HG03060 (cell line): ENCODE data around the gene EEA1.
"Not testable (repeated sequence)": the region's sequence is repeated elsewhere in the genome, so short reads cannot be mapped to it uniquely, and the experiment has no call there.

ENCODE experiments used
- ATAC-seq: cut with Tn5 transposase; IDR thresholded peaks from one replicate; pipeline ENCODE4 v1.9.1; 2021; ENCODE audit warnings: low read depth, moderate number of reproducible peaks; ENCODE audit not compliant: unreplicated experiment

EEA1 gene

GRCh38 chr12:92928962-92929915, at the start of gene EEA1:
Gene EEA1 (minus strand): TSS chr12:92929295. CDS start chr12:92929066, 229 bp downstream.
- ATAC-seq = peak; percentile 74

GRCh38 chr12:92978607-92979006, 49.5 kb upstream of the EEA1 start:
- ATAC-seq = no peak

- no peak for ATAC-seq
These were observed 48.2 kb upstream of the EEA1 start for GRCh38 chr12:92977326-92977725.

GRCh38 chr12:92974759-92975158, 45.7 kb upstream of the EEA1 start:
- ATAC-seq = no peak

GRCh38 chr12:92973614-92974013, 44.5 kb upstream of the EEA1 start:
- peak; percentile 20 for ATAC-seq

- no peak for ATAC-seq
These were observed 42.9 kb upstream of the EEA1 start for GRCh38 chr12:92971859-92972524.

GRCh38 chr12:92968176-92968813, 39.2 kb upstream of the EEA1 start:
- no peak for ATAC-seq

GRCh38 chr12:92964378-92964777, 35.3 kb upstream of the EEA1 start:
- not testable (repeated sequence) for ATAC-seq

- ATAC-seq = no peak
These were observed 32.9 kb upstream of the EEA1 start for GRCh38 chr12:92961949-92962348.

- no peak for ATAC-seq
These were observed 27.0 kb upstream of the EEA1 start for GRCh38 chr12:92955997-92956663.

- ATAC-seq = no peak
These were observed 24.7 kb upstream of the EEA1 start for GRCh38 chr12:92953747-92954146.

GRCh38 chr12:92952394-92952793, 23.3 kb upstream of the EEA1 start:
- no peak for ATAC-seq

- ATAC-seq = no peak
These were observed 21.9 kb upstream of the EEA1 start for GRCh38 chr12:92951006-92951405.

GRCh38 chr12:92950011-92950410, 20.9 kb upstream of the EEA1 start:
- ATAC-seq = no peak

GRCh38 chr12:92949466-92949865, 20.4 kb upstream of the EEA1 start:
- ATAC-seq = no peak

GRCh38 chr12:92947589-92948215, 18.6 kb upstream of the EEA1 start:
- no peak for ATAC-seq

GRCh38 chr12:92945659-92946220, 16.6 kb upstream of the EEA1 start:
- ATAC-seq = no peak

GRCh38 chr12:92943482-92944250, 14.6 kb upstream of the EEA1 start:
- ATAC-seq = peak; percentile 56

GRCh38 chr12:92942905-92943304, 13.8 kb upstream of the EEA1 start:
- no peak for ATAC-seq
